Trophoblast cell (in vitro differentiated cells and primary cell): ENCODE results near the gene ARHGAP42.

Source experiments
- DNase-seq, 2 donors: peaks; one replicate each; pipeline ENCODE4 v3.0.0-alpha.2; 2016
- H2AFZ ChIP-seq: 2 replicates; pipeline ENCODE4 v1.6.1; 2013; ENCODE audit warnings: low read length, moderate library complexity, mild to moderate bottlenecking; ENCODE audit not compliant: insufficient read depth, poor library complexity
- H2AK5ac ChIP-seq: 2 replicates; pipeline ENCODE4 v1.6.1; 2013; ENCODE audit warnings: mild to moderate bottlenecking, low read length
- H2BK120ac ChIP-seq: 2 replicates; pipeline ENCODE4 v1.6.1; 2013; ENCODE audit warnings: low read length, mild to moderate bottlenecking, moderate library complexity; ENCODE audit not compliant: insufficient read depth, poor library complexity
- H2BK12ac ChIP-seq: 2 replicates; pipeline ENCODE4 v1.6.1; 2013; ENCODE audit warnings: mild to moderate bottlenecking, low read length, moderate library complexity
- H2BK5ac ChIP-seq: 2 replicates; pipeline ENCODE4 v1.6.1; 2013; ENCODE audit warnings: low read length, low read depth, moderate library complexity, mild to moderate bottlenecking; ENCODE audit not compliant: poor library complexity
- H3K14ac ChIP-seq: 2 replicates; pipeline ENCODE4 v1.6.1; 2013; ENCODE audit warnings: mild to moderate bottlenecking, low read length
- H3K18ac ChIP-seq: 2 replicates; pipeline ENCODE4 v1.6.1; 2013; ENCODE audit warnings: mild to moderate bottlenecking, low read length
- H3K23ac ChIP-seq: 2 replicates; pipeline ENCODE4 v1.6.1; 2013; ENCODE audit warnings: low read length
- H3K27ac ChIP-seq: 2 replicates; pipeline ENCODE4 v1.5.1; 2013; ENCODE audit warnings: low read depth, mild to moderate bottlenecking, inconsistent platforms, low read length, moderate library complexity
- H3K27me3 ChIP-seq: 2 replicates; pipeline ENCODE4 v1.6.1; 2013; ENCODE audit warnings: inconsistent platforms, mild to moderate bottlenecking, low read length, moderate library complexity; ENCODE audit not compliant: insufficient read depth
- H3K36me3 ChIP-seq, 2 experiments: 1 replicate in 1 of 2; 2 replicates in 1 of 2; pipeline ENCODE4 v1.6.1; 2013; ENCODE audit warnings: low read length in 2 of 2, mild to moderate bottlenecking in 2 of 2, moderate library complexity in 1 of 2; ENCODE audit not compliant: insufficient read depth in 2 of 2, control insufficient read depth in 1 of 2
- H3K4ac ChIP-seq: 2 replicates; pipeline ENCODE4 v1.6.1; 2013; ENCODE audit warnings: low read depth, mild to moderate bottlenecking, low read length, moderate library complexity
- H3K4me1 ChIP-seq, 2 experiments: 1 replicate in 1 of 2; 2 replicates in 1 of 2; pipeline ENCODE4 v1.6.1; 2013; ENCODE audit warnings: low read length in 2 of 2, mild to moderate bottlenecking in 2 of 2, moderate library complexity in 1 of 2; ENCODE audit not compliant: insufficient read depth in 2 of 2, control insufficient read depth in 1 of 2
- H3K4me2 ChIP-seq: 2 replicates; pipeline ENCODE4 v1.6.1; 2013; ENCODE audit warnings: inconsistent platforms, mild to moderate bottlenecking, low read length, moderate library complexity
- H3K4me3 ChIP-seq: 2 replicates; pipeline ENCODE4 v1.5.1; 2013; ENCODE audit warnings: mild to moderate bottlenecking, low read depth, low read length, inconsistent platforms
- H3K79me1 ChIP-seq: one replicate; pipeline ENCODE4 v1.6.1; 2013; ENCODE audit warnings: low read length
- H3K79me2 ChIP-seq: 2 replicates; pipeline ENCODE4 v1.6.1; 2013; ENCODE audit warnings: low read length, mild to moderate bottlenecking; ENCODE audit not compliant: control insufficient read depth, insufficient read depth, poor library complexity
- H3K9ac ChIP-seq: 2 replicates; pipeline ENCODE4 v1.6.1; 2013; ENCODE audit warnings: mild to moderate bottlenecking, low read length
- H3K9me3 ChIP-seq: 2 replicates; pipeline ENCODE4 v1.6.1; 2013; ENCODE audit warnings: low read depth, mild to moderate bottlenecking, control low read depth, inconsistent platforms, low read length; ENCODE audit not compliant: insufficient read depth
- H4K12ac ChIP-seq: 2 replicates; pipeline ENCODE4 v1.6.1; 2013; ENCODE audit warnings: low read depth, mild to moderate bottlenecking, low read length, moderate library complexity
- H4K8ac ChIP-seq: 2 replicates; pipeline ENCODE4 v1.6.1; 2013; ENCODE audit warnings: low read depth, mild to moderate bottlenecking, low read length, moderate library complexity
- H4K91ac ChIP-seq: one replicate; pipeline ENCODE4 v1.6.1; 2013; ENCODE audit warnings: low read depth, mild to moderate bottlenecking, low read length, moderate library complexity
- WGBS: extraction: QIAGEN DNeasy Blood & Tissue Kit; methylation state at CpG from one replicate; pipeline ENCODE4 v1.1.7; 2013; ENCODE audit warnings: missing lambda C conversion rate; ENCODE audit not compliant: insufficient read length, insufficient coverage; ENCODE audit errors: extremely low coverage; 5-methylcytosine and 5-hydroxymethylcytosine counted together

The ARHGAP42 gene

DNA sequence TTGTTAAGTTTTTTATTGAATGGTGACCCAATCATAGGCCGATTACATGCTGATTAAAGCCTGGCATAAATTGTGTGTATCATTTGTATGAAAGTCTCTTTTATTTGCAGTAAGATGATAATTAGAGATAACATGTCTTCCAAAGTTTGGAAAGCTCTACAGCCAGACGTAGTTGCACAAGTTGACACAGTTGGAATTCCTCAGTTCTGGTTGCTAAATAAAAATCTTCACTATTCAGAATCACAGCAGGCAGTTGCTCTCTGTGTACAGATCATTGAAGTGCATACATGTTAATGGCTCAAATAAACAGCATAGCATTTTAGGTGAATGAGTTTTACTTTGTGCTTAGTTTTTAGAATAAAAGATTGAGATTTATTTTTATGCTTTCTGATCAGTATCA is 69.5 kb downstream of the ARHGAP42 start:
- Histone ChIP-seq H3K36me3 (no peaks in the 10 kb centered on the region), H3K27ac (no peak overlapping the region), H3K4ac (no peak overlapping the region), H3K27me3 (no peaks in the 10 kb centered on the region), H3K79me1 (no peaks in the 10 kb centered on the region), H2BK12ac (no peak overlapping the region), H4K12ac (no peak overlapping the region), H2AFZ (no peak overlapping the region), H2BK120ac (no peak overlapping the region), H4K8ac (no peak overlapping the region), H3K23ac (no peak overlapping the region), H3K4me2 (no peak overlapping the region), H3K9ac (no peak overlapping the region), H3K14ac (no peak overlapping the region), H3K4me1 (peaks cover 13 to 16% of the 10 kb centered on the region in 2 experiments), H3K4me3 (no peak overlapping the region), H3K79me2 (no peaks in the 10 kb centered on the region), H2AK5ac (no peak overlapping the region), H4K91ac (no peak overlapping the region), H3K9me3 (no peaks in the 10 kb centered on the region), H2BK5ac (no peak overlapping the region), H3K18ac (no peak overlapping the region)
- no CpG with 5 or more reads among the region's 2 CpGs for WGBS
- peak in 1 of 2 donors; percentile 50 for DNase-seq

DNA sequence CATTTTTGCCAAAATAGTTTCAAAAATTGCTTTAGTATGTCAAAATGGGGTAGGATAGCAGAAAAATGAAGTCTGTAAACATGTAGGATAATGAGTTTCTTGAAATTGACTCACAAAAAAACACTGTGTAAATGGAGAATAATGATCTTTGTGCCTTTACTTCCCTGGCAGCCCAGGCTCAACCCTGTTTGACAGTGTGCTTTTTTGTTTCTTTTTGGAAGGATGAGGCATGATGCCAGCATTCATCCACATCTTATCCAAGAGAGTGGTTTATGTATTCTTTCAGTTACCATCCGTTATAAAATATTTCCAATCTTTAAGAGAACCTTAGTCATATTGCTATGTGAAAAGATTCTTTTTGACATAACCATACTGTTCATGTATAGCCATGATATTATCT is 70.6 kb downstream of the ARHGAP42 start:
- no peaks in the 10 kb centered on the region for H3K9me3 ChIP-seq
- H3K4ac ChIP-seq, result no peak overlapping the region
- H3K36me3 ChIP-seq, result no peaks in the 10 kb centered on the region
- no peak overlapping the region for H3K9ac ChIP-seq
- no peak overlapping the region for H2BK120ac ChIP-seq
- WGBS, result no CpG with 5 or more reads among the region's 1 CpG
- H3K14ac ChIP-seq, result no peak overlapping the region
- H4K8ac ChIP-seq, result no peak overlapping the region
- H3K4me3 ChIP-seq, result no peak overlapping the region
- no peak overlapping the region for H3K27ac ChIP-seq
- H2AK5ac ChIP-seq, result no peak overlapping the region
- no peaks in the 10 kb centered on the region for H3K27me3 ChIP-seq
- H3K79me2 ChIP-seq, result no peaks in the 10 kb centered on the region
- DNase-seq, result no peak
- no peak overlapping the region for H3K18ac ChIP-seq
- no peak overlapping the region for H2BK5ac ChIP-seq
- no peak overlapping the region for H4K12ac ChIP-seq
- H3K23ac ChIP-seq, result no peak overlapping the region
- H3K79me1 ChIP-seq, result no peaks in the 10 kb centered on the region
- H2BK12ac ChIP-seq, result no peak overlapping the region
- H3K4me2 ChIP-seq, result no peak overlapping the region
- no peak overlapping the region for H2AFZ ChIP-seq
- no peak overlapping the region for H4K91ac ChIP-seq
- H3K4me1 ChIP-seq, result peaks cover 11 to 15% of the 10 kb centered on the region in 2 experiments

DNA sequence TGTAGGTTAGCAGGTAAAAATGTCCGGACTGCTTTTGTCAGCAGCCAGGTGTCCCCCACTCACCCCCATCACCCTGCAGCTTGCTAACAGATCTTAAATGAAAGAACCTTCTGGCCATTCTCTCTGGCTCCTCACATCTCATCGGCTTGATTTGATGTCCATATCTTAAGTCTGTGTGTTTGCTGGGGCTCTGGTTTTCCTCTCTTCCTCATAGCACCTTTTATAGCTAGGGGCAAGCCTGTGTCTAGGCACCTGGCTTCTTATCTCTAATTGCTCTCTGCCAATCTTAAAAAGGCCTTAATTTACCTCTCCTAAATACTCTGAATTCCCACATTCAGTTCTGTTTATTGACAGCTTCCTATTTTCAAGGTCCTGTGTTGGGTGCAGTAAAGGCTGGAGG is 72.0 kb downstream of the ARHGAP42 start:
- no peak overlapping the region for H3K4ac ChIP-seq
- H3K79me2 ChIP-seq, result no peaks in the 10 kb centered on the region
- no peak overlapping the region for H2AK5ac ChIP-seq
- H3K9me3 ChIP-seq, result no peaks in the 10 kb centered on the region
- no peaks in the 10 kb centered on the region for H3K36me3 ChIP-seq
- H4K8ac ChIP-seq, result no peak overlapping the region
- H2AFZ ChIP-seq, result no peak overlapping the region
- peaks cover 3 to 5% of the 10 kb centered on the region in 2 experiments for H3K4me1 ChIP-seq
- no CpG with 5 or more reads among the region's 2 CpGs for WGBS
- no peak overlapping the region for H4K12ac ChIP-seq
- H2BK5ac ChIP-seq, result no peak overlapping the region
- H3K9ac ChIP-seq, result no peak overlapping the region
- H3K4me3 ChIP-seq, result no peak overlapping the region
- no peak overlapping the region for H3K14ac ChIP-seq
- no peaks in the 10 kb centered on the region for H3K27me3 ChIP-seq
- no peak overlapping the region for H3K27ac ChIP-seq
- H3K4me2 ChIP-seq, result no peak overlapping the region
- no peak overlapping the region for H3K23ac ChIP-seq
- DNase-seq, result no peak
- no peak overlapping the region for H2BK120ac ChIP-seq
- H3K18ac ChIP-seq, result no peak overlapping the region
- H3K79me1 ChIP-seq, result no peaks in the 10 kb centered on the region
- H4K91ac ChIP-seq, result no peak overlapping the region
- H2BK12ac ChIP-seq, result no peak overlapping the region

DNA sequence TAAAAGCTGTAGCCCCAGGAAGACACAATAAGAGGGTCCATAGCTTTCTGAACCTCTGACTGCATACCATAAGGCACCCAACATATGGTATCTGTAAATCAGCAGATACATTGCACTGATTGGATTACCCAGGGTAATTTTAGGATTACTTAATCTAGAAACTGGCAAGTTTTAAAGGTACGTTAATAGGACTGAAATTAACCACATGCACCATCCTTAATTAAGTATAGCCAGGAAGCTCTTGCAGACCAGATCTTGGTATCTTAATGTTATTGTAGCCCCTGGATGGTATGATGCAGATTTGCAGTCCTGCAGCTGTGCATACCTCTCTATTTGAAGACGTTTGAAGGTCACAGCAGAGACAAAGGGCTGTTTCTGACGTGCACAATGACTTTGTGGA is 72.8 kb downstream of the ARHGAP42 start:
- H3K4me2 ChIP-seq, result no peak overlapping the region
- no peak for DNase-seq
- no peak overlapping the region for H4K91ac ChIP-seq
- no peaks in the 10 kb centered on the region for H3K27me3 ChIP-seq
- no peaks in the 10 kb centered on the region for H3K36me3 ChIP-seq
- H2AK5ac ChIP-seq, result no peak overlapping the region
- no peak overlapping the region for H3K27ac ChIP-seq
- H4K12ac ChIP-seq, result no peak overlapping the region
- no peak overlapping the region for H3K9ac ChIP-seq
- H3K18ac ChIP-seq, result no peak overlapping the region
- H3K14ac ChIP-seq, result no peak overlapping the region
- H2AFZ ChIP-seq, result no peak overlapping the region
- no peak overlapping the region for H3K23ac ChIP-seq
- no peaks in the 10 kb centered on the region for H3K79me1 ChIP-seq
- H3K4ac ChIP-seq, result no peak overlapping the region
- H3K9me3 ChIP-seq, result no peaks in the 10 kb centered on the region
- no peaks in the 10 kb centered on the region for H3K79me2 ChIP-seq
- H2BK120ac ChIP-seq, result no peak overlapping the region
- no peak overlapping the region for H2BK5ac ChIP-seq
- no CpG with 5 or more reads among the region's 3 CpGs for WGBS
- H4K8ac ChIP-seq, result no peak overlapping the region
- H3K4me1 ChIP-seq, result peaks cover 3 to 5% of the 10 kb centered on the region in 2 experiments
- H2BK12ac ChIP-seq, result no peak overlapping the region
- no peak overlapping the region for H3K4me3 ChIP-seq
